Activated B cell treated with CpG ODN at 0.5 μM for 24 hours (primary cell): ENCODE data around the gene TNFRSF21. TPM values are rescaled to one million over a fixed set of nuclear protein-coding genes. Genes with fewer than 3 reads are reported as not detected.

Source experiments
- ATAC-seq: fragments of 200-7000 bp; cut with Tn5 transposase; one replicate; pipeline ENCODE4 v1.10.0; 2021; ENCODE audit warnings: low read depth, mild to moderate bottlenecking, moderate library complexity
- CTCF ChIA-PET: fragments of 350-600 bp; sonication (Branson Sonifier 250); formaldehyde crosslinking; loops from one replicate; lab custom pipeline; 2021; ENCODE audit warnings: antibody characterized with exemption; lab: Charles Lee
- POLR2A ChIA-PET: fragments of 350-600 bp; sonication (Branson Sonifier 250); formaldehyde crosslinking; loops from one replicate; lab custom pipeline; 2021; ENCODE audit warnings: antibody characterized with exemption; lab: Charles Lee
- DNase-seq: peaks from one replicate; pipeline ENCODE4 v3.0.0; 2022
- H3K27ac Mint-ChIP-seq: one replicate; pipeline ENCODE4 v1.8.0; 2020; ENCODE audit warnings: mixed read lengths
- H3K27me3 Mint-ChIP-seq: one replicate; pipeline ENCODE4 v1.8.0; 2021; ENCODE audit warnings: mixed read lengths
- H3K36me3 Mint-ChIP-seq: one replicate; pipeline ENCODE4 v1.8.0; 2021; ENCODE audit warnings: low read depth, mixed read lengths
- H3K4me1 Mint-ChIP-seq: one replicate; pipeline ENCODE4 v1.8.0; 2021; ENCODE audit warnings: mixed read lengths
- H3K4me3 Mint-ChIP-seq: one replicate; pipeline ENCODE4 v1.8.0; 2020; ENCODE audit warnings: mild to moderate bottlenecking, mixed read lengths
- H3K9me3 Mint-ChIP-seq: one replicate; pipeline ENCODE4 v1.8.0; 2020; ENCODE audit warnings: mixed read lengths
- CTCF ChIP-seq: fragments of 200-600 bp; IDR thresholded peaks from one replicate; pipeline ENCODE4 v1.8.0; 2022; ENCODE audit warnings: antibody characterized with exemption, mild to moderate bottlenecking
- intact Hi-C: fragments of 100-400 bp; cut with micrococcal nuclease; formaldehyde crosslinking; loops from one replicate; pipeline ENCODE4 v1.15.1; 2024
- total RNA-seq: library from RNA; stranded (reverse); gene quantifications from 2 replicates; pipeline ENCODE4 v1.2.3, GENCODE V29; 2022

The TNFRSF21 gene
- total RNA-seq, 1 donor from 2014 or later: 1.0 TPM

GRCh38 chr6:47254906-47255305, 54.8 kb downstream of the TNFRSF21 start:
- Mint-ChIP-seq H3K36me3 (no peaks in the 10 kb centered on the region), H3K9me3 (no peaks in the 10 kb centered on the region), H3K4me1 (no peaks in the 10 kb centered on the region), H3K27ac (no peak overlapping the region), H3K27me3 (no peaks in the 10 kb centered on the region), H3K4me3 (no peak overlapping the region)
- ATAC-seq (no peak), DNase-seq (no peak)
- CTCF ChIA-PET: interaction anchor here (0.6 kb wide), 1 partner anchor 52 kb away, joined by 3 read pairs; no protein-coding TSS in a partner anchor
- POLR2A ChIA-PET: no interaction called here
- intact Hi-C loops: no loop called here
- TF ChIP-seq CTCF: no peak

GRCh38 chr6:47254051-47254450, 55.7 kb downstream of the TNFRSF21 start:
- ChIA-PET POLR2A (no interaction called here), CTCF (no interaction called here)
- Mint-ChIP-seq H3K4me1 (no peaks in the 10 kb centered on the region), H3K36me3 (no peaks in the 10 kb centered on the region), H3K4me3 (no peak overlapping the region), H3K27ac (no peak overlapping the region), H3K27me3 (no peaks in the 10 kb centered on the region), H3K9me3 (no peaks in the 10 kb centered on the region)
- ATAC-seq (no peak), DNase-seq (no peak)
- intact Hi-C loops: no loop called here
- no peak for TF ChIP-seq CTCF

GRCh38 chr6:47253136-47253535, 56.6 kb downstream of the TNFRSF21 start:
- peaks cover 4% of the 10 kb centered on the region for H3K4me1 Mint-ChIP-seq
- H3K36me3 Mint-ChIP-seq: no peaks in the 10 kb centered on the region
- no peak overlapping the region for H3K27ac Mint-ChIP-seq
- no peak for TF ChIP-seq CTCF
- H3K4me3 Mint-ChIP-seq: no peak overlapping the region
- H3K9me3 Mint-ChIP-seq: no peaks in the 10 kb centered on the region
- no peaks in the 10 kb centered on the region for H3K27me3 Mint-ChIP-seq
- POLR2A ChIA-PET: no interaction called here
- ATAC-seq: no peak
- intact Hi-C loops: no loop called here
- CTCF ChIA-PET: no interaction called here
- no peak for DNase-seq

- ChIA-PET CTCF (no interaction called here), POLR2A (interaction anchor here (0.6 kb wide), 1 partner anchor 226 kb away, joined by 3 read pairs; no protein-coding TSS in a partner anchor)
- Mint-ChIP-seq H3K9me3 (no peaks in the 10 kb centered on the region), H3K27ac (no peak overlapping the region), H3K27me3 (no peaks in the 10 kb centered on the region), H3K4me1 (peaks cover 6% of the 10 kb centered on the region), H3K36me3 (no peaks in the 10 kb centered on the region), H3K4me3 (no peak overlapping the region)
- no peak for DNase-seq
- intact Hi-C loops: no loop called here
- no peak for ATAC-seq
- TF ChIP-seq CTCF: no peak
These were observed 57.1 kb downstream of the TNFRSF21 start for GRCh38 chr6:47252633-47253032.

GRCh38 chr6:47251396-47251795, 58.3 kb downstream of the TNFRSF21 start:
- TF ChIP-seq CTCF: no peak
- H3K4me1 Mint-ChIP-seq: peaks cover 18% of the 10 kb centered on the region
- no peak overlapping the region for H3K4me3 Mint-ChIP-seq
- no peaks in the 10 kb centered on the region for H3K27me3 Mint-ChIP-seq
- POLR2A ChIA-PET: no interaction called here
- CTCF ChIA-PET: no interaction called here
- no peaks in the 10 kb centered on the region for H3K36me3 Mint-ChIP-seq
- no peaks in the 10 kb centered on the region for H3K9me3 Mint-ChIP-seq
- DNase-seq: no peak
- intact Hi-C loops: no loop called here
- H3K27ac Mint-ChIP-seq: no peak overlapping the region
- ATAC-seq: no peak
